Esophagus mucosa (tissue), 1 donor: ENCODE data around the gene PAPSS2. TPM values are rescaled to one million over a fixed set of nuclear protein-coding genes. Genes with fewer than 3 reads are reported as not detected.
"Not testable (repeated sequence)": the region's sequence is repeated elsewhere in the genome, so short reads cannot be mapped to it uniquely, and the experiment has no call there.

ENCODE experiments used
- ATAC-seq: fragments of 200-7000 bp; cut with Tn5 transposase; one replicate; pipeline ENCODE4 v1.9.1; 2020
- total RNA-seq: library from RNA; stranded (reverse); gene quantifications from one replicate; pipeline ENCODE4 v1.2.4, GENCODE V29; 2023
- donor health status: DM: yes; HTN: yes; CAD: no.

PAPSS2 gene
- total RNA-seq, 1 donor from 2014 or later = 10.4 TPM

DNA sequence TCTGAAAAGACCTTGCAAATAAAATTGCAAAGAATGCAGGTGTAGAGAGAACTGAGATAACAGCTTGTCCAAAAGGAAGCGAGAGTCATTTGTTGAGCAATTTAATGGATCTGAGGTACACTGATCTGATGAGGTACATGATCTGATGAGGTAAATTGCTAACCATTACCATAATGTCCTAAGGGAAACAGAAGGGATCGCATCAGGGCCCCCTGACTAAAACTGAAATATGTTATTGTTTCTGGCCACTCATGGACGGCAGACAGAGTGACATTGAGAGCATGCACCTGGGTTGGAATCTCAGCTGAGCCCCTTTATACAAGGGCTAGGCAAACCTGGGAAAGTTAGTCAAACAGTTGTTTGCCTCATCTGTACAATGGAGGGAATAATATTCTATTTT is 15.8 kb upstream of the PAPSS2 start:
- no peak for ATAC-seq

DNA sequence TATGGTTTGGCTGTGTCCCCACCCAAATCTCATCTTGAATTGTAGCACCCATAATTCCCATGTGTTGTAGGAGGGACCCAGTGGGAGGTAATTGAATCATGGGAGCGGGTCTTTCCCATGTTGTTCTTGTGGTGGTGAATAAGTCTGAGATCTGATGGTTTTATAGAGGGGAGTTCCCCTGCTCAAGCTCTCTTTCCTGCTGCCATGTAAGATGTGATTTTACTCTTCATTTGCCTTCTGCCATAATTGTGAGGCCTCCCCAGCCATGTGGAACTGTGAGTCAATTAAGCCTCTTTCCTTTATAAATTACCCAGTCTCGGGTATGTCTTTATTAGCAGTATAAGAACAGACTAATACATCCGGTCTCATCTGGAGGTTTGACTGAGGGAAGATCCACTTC is 15.2 kb upstream of the PAPSS2 start:
- ATAC-seq = not testable (repeated sequence)

DNA sequence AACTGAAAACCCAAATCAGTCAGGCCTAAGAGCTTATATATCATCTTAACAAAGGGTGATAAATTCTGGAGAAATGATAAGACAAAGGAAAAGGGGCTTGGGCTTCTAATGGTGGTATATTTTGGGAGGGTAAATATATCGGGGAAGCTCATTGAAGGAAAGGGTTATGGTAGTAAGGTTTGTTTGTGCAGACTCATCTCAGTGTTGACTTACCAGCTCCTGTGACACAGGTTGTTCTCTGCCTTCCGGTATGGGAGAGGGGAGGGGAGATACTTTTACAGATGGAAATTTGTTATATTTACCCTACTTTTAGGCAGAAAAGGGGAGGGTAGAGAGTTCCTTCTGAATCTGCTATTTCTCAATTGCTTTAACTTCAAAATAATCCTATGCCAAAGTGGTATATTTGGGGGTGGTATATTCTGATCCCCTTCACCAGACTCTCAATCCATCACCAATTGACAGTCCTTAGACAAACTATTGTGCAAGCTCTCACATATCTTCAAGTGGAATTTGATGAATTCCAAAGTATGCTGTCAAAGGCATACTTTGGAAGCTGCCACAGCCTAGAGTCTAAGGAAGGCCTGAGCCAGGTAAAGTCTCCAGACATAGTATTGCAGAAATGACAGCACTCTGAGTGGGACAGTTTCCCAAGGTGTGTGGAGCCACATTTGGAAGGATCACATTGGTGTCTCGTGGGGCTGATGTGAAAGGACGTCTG is 13.3 kb upstream of the PAPSS2 start:
- no peak for ATAC-seq

DNA sequence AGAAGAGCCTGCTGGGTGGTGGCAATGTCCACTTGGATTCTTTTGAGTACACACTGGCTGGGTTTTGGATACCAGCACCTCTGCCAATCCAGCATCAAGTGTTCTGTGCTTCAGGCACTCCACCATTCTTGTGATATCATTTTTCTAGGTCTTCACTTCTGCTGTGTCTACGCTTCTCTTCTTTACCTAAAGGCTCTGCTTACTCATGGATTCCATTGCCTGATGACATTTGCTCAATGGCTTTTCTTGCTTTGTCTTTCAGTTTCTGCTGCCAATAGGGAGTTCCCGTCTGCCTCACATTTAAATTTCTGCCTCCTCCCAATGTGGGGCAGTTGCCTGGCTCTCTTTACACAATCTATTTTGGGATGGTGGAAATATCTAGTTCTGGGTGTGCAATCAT is 12.7 kb upstream of the PAPSS2 start:
- ATAC-seq = no peak

DNA sequence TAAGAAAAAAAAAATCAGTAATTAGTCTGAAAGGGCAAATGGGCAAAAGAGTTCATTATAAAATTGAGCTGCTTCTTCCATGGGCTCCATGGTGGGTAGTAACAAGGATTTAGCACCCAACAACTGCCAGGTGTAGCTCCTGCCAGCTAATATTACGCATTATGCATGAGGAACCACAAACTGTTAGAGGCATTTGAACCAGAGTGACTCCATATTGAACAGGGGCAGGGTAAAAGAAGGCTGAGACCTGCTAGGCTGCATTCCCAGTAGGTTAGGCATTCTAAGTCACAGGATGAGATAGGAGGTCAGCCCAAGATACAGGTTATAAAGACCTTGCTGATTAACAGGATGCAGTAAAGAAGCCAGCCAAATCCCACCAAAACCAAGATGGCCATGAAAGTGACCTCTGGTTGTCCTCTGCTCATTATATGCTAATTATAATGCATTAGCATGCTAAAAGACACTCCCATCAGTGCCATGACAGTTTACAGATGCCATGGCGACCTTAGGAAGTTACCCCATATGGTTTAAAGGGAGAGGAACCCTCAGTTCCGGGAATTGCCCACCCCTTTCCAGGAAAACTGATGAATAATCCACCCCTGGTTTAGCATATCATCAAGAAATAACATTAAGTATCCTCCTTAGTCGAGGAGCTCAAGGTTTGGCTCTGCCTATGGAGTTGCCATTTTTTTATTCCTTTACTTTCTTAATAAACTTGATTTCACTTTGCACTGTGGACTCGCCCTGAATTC is 8.7 kb upstream of the PAPSS2 start:
- no peak for ATAC-seq

DNA sequence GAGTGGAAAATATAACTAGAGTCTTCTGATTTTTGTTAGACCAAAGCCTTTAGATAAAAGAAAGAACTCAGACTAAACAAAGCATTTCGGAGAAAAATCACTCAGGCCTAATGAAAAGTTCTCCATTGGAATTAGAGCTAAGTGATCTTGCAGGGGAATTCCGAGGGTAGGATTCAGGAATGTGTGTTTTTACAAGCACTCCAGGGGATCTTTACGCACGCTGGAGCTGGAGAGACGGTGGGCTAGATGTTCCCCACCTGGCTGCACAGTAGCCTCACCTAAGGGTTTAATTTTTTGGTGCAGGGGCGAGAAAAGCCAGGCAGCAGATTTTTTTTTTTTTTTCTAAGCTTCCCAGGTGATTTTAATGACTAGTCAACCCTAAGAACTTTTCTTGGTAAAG is 7.9 kb upstream of the PAPSS2 start:
- ATAC-seq = no peak

DNA sequence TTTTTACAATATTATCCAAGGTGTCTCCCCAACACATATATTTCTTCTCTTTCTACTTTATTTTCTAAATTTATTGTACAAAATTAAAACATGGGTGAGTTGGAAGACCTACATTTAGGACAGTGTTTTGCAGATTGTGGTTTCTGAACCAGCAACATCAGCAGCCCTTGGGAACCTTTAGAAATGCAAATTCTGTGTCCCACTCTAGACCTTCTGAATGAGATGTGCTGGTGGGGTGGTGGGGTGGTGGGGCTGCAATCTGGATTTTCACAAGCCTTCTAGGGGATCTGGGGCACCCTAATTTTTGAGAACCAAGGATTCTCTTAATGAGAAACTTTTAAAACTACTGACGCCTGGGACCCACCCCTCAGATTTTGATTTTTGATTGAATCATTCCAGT is 7.4 kb upstream of the PAPSS2 start:
- no peak for ATAC-seq

DNA sequence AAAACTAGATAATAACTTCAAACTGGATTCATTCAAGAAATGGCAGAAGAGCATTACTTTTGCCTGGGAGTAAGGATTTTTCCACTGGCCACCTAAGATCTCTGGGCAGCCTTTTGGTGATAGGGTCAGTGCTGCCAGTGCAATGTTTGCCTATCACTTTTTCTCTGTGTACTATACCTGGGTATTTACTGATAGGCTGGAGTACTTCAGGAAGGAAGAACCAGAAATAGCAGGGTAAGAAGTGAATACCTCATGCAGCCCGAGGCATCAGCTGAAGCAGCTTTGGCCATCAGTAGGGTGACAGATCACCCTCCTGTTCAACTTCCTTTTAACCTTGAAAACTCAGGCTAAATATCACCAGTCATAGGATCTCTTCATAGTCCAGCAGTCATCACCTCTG is 5.5 kb upstream of the PAPSS2 start:
- peak; percentile 63 for ATAC-seq

DNA sequence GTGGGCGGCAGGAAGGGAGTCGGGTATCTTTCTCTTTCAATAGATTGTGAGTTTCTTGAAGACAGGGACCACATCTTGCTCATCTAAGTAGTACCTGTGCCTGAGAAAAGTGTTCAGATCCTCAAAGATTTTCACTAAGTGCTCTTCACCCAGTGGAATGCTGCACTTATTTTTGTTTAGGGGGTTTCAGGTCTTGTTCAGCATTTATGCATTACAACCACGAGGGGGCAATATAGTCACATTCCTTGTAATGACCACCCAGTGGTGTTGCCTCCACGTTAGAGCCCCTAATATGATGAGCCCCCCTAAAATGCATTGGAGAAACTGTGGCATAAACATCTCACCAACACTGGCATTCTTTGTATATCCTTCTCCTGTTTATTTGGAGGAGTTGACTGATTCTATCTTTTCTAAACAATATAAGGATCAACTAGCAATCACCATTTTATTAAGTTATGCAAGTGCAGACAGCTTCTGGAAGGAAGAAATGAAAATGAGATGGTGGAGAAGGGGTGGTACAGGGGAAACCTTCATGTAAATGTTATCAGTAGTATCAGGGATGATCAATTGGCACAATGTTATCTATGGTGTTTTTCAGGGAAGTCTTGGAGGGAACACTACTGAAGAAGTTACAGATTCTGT is 3.1 kb upstream of the PAPSS2 start:
- ATAC-seq = no peak

DNA sequence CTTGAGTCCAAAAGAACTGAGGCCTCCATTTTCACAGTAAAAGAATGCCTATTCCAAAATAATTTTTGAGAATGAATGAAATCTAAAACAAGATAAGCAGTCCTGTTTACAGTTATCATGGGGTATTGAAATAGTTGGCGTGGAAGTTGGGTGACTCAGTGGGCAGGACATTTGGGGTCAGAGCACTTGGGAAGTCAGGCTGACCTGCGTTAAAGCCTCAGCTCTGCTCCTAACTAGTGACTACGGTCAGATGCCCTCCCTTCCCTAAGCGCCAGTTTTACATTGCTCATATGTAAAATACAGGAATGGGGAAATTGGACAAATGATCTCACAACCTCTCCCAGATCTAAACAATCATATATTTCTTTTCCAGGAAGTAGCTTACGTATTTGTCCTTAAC is 2.3 kb upstream of the PAPSS2 start:
- no peak for ATAC-seq

DNA sequence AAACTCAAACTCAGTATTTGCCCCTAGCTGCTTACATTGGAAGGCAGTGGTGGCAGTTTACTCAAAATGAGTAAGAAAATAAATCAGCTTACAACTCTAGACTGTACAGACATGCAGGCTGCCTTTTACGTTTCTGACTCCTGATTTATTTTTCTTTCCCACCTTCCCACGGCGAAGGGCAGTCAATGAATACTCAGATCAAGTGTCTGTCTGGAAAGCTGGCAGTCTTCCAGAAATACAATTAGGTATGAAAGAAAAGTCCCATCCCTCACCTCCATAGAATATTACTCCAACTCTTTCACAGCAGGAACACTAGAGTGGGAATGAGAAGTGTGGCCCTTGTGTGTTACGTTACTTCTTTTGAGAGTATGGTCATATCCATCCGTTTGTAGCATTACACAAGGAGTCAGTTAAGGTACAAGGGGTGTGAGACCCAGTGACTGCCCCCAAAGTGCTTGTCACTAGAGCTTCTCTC is 1.3 kb upstream of the PAPSS2 start:
- ATAC-seq = no peak

DNA sequence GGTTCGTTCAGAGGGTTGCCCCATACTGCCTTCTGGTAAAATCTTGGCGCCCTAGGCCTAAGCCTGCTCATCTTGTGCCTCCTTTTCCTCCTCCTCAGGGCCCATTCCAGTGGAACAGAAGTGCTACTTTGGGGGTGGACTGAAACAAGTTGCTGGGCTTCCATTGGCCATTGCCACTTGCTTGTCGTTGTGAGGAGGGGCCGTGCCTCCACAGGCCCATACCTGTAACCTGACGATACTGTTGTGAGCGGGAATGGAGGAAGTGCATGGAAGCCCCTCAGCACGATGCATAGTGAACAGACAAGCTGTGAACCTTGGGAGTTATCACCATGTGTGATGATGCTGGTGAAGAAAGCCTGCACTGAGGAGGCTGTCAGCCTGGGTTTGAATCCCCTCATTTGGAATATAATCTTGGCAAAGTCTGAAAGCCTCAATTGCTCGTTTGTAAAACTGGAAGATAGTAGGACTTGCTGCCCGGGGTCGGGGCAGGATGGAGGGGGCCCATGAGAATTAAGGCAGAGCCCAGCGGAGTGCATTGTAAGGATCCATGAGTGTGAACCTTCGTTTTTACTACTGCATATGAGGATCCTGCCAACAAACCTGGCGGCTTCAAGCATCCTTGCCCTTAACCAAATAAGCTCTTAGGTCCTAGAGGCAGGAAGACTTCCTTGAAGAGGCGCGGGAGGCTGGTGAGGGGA is 671 bp upstream of the PAPSS2 start:
- no peak for ATAC-seq

DNA sequence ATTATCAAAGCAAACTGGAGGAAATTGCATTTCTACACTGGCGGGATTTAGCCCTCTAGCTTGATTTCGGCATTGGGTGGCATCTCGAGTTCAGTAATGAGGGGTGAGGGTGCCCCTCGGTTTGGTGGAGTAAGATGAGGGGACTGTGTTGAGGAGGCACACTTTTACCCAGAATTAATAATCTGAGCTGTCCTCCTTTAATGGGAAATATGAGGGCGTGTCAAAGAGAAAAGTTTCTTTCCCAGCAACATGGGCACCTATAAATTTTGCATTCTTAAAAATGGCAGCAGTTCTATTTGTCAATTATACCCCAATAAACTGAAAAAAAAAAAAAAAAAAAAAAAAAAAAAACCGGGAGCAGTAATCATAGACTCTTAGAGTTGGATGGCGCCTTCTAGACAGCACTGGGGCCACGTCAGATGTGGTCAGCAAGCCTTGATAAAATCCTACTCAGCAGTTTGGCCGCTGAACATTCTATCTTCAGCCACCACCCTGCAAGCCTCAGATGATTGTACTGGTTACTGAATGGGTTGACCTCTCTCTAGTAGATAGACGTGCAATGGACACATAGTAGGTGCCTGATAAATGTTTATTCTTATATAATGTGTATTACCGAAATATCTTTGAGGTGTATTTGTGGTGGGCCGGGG is 931 bp downstream of the PAPSS2 start:
- ATAC-seq = no peak

DNA sequence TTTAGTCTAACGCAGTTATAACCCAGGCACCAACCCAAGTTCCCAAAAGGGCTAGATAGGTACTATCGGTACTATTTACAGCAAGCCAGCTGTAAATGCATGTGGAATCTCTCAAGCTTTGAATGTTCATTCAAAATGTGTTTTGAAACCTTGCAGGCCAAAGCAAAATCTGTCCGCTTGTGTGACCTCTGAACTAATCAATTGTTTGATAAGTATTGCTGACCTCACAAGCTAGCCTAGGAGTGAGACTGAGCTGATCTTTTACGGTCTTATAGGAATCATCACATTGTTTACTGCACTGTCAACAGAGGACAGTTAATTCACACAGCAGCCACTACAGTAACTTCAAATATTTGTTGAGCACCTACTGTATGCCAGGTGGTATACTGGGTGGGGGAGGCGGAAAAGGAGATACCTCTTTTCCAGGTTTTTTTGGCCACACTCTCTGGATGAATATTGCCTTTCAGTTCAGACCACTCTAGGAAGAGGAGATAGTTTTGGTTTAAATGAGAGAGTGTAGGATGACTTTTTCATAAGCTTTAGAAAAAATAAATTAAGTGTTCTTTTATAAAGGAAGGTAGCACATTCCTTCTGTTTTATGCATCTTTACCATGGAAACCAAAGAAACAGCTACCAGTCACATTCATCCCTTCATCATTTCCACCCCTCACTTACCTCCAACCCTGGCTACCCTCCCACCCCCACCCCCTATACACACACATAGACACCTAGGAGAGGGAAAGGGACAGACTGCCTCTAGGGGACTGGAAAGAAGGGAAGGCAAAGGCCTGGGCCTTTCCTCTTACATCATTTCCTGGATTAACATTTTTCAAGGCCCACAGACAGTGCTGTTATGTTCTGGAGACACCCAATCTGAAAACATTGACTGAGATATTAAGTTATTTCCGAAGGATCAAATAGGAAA is 2.4 kb downstream of the PAPSS2 start:
- ATAC-seq = no peak

DNA sequence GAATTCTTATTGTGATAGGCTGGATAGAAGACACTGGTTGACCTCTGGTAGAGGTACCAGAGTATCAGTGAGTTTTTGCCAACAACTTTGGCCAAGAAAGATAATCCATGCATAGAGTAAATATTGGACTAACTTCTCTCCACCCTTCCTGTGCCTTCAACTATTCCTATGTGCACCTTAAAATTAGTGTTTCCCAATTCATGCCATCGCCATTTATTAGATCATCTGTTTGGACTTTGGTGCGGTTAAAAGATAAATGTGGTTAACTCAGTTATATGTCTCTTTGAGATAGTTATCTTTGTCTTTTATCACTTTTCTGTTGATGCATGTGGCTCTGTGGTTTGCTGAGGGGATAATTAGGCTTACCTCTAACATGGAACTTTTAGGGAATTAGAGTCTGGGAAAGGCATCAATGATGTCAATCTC is 4.6 kb downstream of the PAPSS2 start:
- ATAC-seq = no peak

DNA sequence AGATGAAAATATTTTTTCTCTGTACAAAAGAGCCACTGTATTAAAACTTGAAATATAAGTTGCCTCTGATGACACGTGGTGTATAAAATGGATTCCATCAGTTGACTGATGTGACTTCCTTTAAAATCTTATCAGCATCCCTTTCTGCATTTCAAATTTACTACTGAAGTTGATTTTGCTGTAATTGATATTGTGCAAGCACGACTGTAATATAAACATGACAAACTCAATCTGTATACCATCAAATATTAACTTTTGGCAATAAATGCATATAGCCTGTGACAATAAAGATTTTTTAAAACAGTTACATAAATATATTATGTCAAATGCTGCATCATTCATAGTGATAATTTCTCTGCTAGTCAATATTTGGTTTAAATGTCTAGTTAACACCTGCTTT is 7.8 kb downstream of the PAPSS2 start:
- no peak for ATAC-seq

DNA sequence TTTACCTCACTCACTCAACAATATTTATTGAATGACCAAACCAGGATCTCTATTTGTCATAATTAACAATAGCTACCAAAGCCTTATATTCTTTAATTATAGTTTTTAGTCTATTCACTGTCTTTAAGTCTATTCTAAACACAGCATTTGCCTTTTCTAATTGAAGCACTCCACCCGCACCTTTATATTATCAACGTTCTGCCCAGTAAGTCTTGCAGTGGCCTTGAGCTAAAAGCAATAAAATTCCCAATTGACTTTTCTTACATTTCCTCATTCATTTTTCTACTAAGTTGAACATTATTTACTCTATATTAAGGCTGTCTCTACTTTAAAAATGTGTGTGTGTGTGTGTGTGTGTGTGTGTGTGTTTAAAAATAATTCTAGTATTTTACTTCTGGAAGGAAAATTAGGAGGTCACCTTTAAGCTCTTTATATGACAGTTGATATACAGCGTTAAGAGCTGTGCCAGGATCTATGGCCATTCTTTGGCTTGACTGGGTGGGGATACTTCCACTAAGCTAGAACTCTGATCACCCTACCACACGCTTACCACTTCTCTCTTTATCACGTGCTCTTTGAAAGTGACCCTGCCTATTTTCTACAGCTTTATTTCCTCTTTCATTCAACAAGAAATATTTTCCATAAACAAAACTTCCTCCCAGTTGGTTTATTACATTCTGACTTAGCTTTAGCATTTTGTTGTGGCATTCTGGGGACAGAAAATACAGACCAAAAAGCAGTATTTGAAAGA is 8.8 kb downstream of the PAPSS2 start:
- ATAC-seq = no peak

DNA sequence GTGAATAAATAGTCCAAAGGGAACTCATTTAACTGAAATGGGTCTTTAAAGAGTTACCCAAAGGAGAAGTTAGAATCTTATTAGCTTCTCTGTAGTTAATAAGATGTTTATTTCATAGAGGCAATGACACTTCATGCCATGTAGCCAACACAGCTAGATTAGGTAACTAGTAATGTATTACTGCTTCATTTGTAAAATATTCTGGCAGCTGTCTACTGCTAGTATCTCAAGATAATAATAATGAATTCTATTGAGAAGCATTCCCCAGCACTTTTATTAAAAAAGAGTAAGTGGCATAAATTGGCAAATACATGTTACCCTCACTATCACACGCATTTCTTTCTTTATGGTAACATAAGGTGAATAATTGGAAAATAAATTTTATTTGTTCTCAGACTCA is 10.1 kb downstream of the PAPSS2 start:
- no peak for ATAC-seq

DNA sequence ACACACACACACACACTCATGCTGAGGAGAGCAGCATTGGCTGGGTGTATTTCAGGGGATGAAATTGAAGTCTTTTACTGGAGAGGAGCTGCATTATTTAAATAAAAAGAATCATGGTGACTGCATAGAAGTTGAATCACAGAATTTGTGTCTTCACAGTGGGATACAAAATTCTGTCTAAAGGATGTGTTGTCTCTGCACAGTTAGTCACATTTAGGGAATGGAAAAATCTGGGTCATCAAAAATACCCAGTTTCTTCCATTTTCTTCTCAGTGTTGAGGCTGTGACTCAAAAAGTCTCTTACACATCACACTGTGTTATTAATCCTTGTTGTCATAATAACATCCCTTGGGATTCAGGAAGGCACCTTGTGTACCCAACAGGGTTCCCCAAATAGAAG is 10.9 kb downstream of the PAPSS2 start:
- no peak for ATAC-seq

DNA sequence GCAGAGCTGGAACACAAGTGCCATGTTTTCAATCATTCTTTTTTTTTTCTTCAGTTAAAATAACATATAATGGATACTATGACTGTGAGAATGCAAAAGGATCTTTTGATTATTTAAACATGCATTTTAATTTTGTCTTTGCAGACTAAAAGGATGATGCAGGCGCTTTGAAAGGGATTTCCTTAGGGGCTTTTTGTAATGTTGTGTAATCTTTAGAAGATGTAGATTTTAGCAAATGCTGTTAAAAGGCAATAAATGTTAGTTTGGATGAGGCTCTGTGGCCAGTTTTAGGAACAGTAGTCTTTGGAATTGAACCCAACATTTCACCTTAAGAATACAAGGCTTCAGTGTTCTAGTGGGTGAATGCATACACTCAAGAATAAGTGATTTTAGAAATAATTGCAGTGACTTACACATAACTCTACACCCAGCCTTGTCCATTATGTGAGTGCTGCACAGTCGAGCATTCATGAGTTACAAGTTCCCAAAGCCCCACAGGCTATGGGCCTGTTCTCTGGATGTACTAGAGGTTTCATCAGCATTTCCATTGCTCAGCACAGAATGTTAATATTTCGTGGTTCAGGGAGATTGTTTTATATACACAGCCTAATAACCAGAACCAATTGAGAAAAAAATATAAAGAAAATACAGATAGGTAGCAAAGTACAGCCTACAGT is 11.6 kb downstream of the PAPSS2 start:
- ATAC-seq = no peak
